ENCODE data around the gene GNG13. TPM values are rescaled to one million over a fixed set of nuclear protein-coding genes. Genes with fewer than 3 reads are reported as not detected.

The GNG13 gene
- total RNA-seq, 1 experiment from 2014 or later, result 0.17 TPM

GRCh38 chr16:752007-752312, 48.6 kb downstream of the GNG13 start:
- DNase-seq (ENCODE audit: low spot score), result peak; percentile 30
- in situ Hi-C loops (cut with HindIII; ENCODE audit: low sequenced_read_pairs), result no loop called here

GRCh38 chr16:751152-752006, 49.2 kb downstream of the GNG13 start:
- DNase-seq (ENCODE audit: low spot score), result peak; percentile 66
- in situ Hi-C loops (cut with HindIII; ENCODE audit: low sequenced_read_pairs), result no loop called here

DNA sequence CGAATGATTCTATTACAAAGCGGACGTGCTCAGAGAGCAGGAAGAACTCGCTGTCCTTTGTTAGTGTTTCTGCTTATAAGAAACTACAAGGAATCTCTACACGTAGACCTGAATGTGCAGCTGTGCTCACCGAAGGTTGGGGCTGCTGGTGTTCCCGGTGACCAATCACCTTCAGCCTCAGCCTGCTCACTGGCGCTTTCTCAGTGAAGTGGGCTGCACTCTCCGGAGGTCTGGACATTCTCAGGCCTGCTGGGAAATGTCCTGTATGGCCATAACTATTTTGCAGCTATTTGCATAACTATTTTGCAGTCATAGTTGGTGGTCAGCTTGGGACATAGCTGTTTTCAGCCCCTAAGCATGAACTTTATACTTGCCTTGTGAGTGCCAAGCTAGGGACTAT, 50.0 kb downstream of the GNG13 start:
- no peak for DNase-seq (ENCODE audit: low spot score)
- in situ Hi-C loops (cut with HindIII; ENCODE audit: low sequenced_read_pairs), result no loop called here

GRCh38 chr16:749010-749409, 51.5 kb downstream of the GNG13 start:
- in situ Hi-C loops (cut with HindIII; ENCODE audit: low sequenced_read_pairs), result no loop called here
- no peak for DNase-seq (ENCODE audit: low spot score)

Other genes starting within 250 kb of the GNG13 start
- 0.41 and 2.3 TPM in 2 replicates for gene PRR35, start 240.3 kb downstream of the GNG13 start, total RNA-seq (2014; rRNA removed; shearing (Covaris generic))
- 2.7 and 4.1 TPM in 2 replicates for gene NHLRC4, start 233.7 kb downstream of the GNG13 start, total RNA-seq (2014; rRNA removed; shearing (Covaris generic))
- gene PIGQ, start 230.8 kb downstream of the GNG13 start, total RNA-seq (2014; rRNA removed; shearing (Covaris generic)), result 38.8 and 54.4 TPM in 2 replicates
- gene RAB40C, start 210.7 kb downstream of the GNG13 start, total RNA-seq (2014; rRNA removed; shearing (Covaris generic)), result 28.6 and 32.2 TPM in 2 replicates
- 44.6 and 64.4 TPM in 2 replicates for gene WFIKKN1, start 169.7 kb downstream of the GNG13 start, total RNA-seq (2014; rRNA removed; shearing (Covaris generic))
- 119 and 161 TPM in 2 replicates for gene METTL26, start 164.4 kb downstream of the GNG13 start, total RNA-seq (2014; rRNA removed; shearing (Covaris generic))
- 65.4 and 108 TPM in 2 replicates for gene MCRIP2, start 158.9 kb downstream of the GNG13 start, total RNA-seq (2014; rRNA removed; shearing (Covaris generic))
- gene WDR90, start 151.4 kb downstream of the GNG13 start, total RNA-seq (2014; rRNA removed; shearing (Covaris generic)), result 25.0 and 39.8 TPM in 2 replicates
- 83.4 and 104 TPM in 2 replicates for gene RHOT2, start 132.6 kb downstream of the GNG13 start, total RNA-seq (2014; rRNA removed; shearing (Covaris generic))
- 1.1 and 1.5 TPM in 2 replicates for gene RHBDL1, start 125.1 kb downstream of the GNG13 start, total RNA-seq (2014; rRNA removed; shearing (Covaris generic))
- gene STUB1, start 120.3 kb downstream of the GNG13 start, total RNA-seq (2014; rRNA removed; shearing (Covaris generic)), result 145 and 207 TPM in 2 replicates
- gene JMJD8, start 116.4 kb downstream of the GNG13 start, total RNA-seq (2014; rRNA removed; shearing (Covaris generic)), result 3.8 and 4.0 TPM in 2 replicates
- 6.2 and 7.9 TPM in 2 replicates for gene WDR24, start 110.3 kb downstream of the GNG13 start, total RNA-seq (2014; rRNA removed; shearing (Covaris generic))
- gene FBXL16, start 94.9 kb downstream of the GNG13 start, total RNA-seq (2014; rRNA removed; shearing (Covaris generic)), result 14.6 and 19.4 TPM in 2 replicates
- gene METRN, start 85.6 kb downstream of the GNG13 start, total RNA-seq (2014; rRNA removed; shearing (Covaris generic)), result 428 and 493 TPM in 2 replicates
- 45.5 and 47.6 TPM in 2 replicates for gene ANTKMT, start 79.6 kb downstream of the GNG13 start, total RNA-seq (2014; rRNA removed; shearing (Covaris generic))
- gene CCDC78, start 74.3 kb downstream of the GNG13 start, total RNA-seq (2014; rRNA removed; shearing (Covaris generic)), result 20.0 and 26.4 TPM in 2 replicates
- 42.3 and 43.1 TPM in 2 replicates for gene HAGHL, start 73.6 kb downstream of the GNG13 start, total RNA-seq (2014; rRNA removed; shearing (Covaris generic))
- gene CIAO3, start 59.7 kb downstream of the GNG13 start, total RNA-seq (2014; rRNA removed; shearing (Covaris generic)), result 29.6 and 49.4 TPM in 2 replicates
- 0.14 and 1.8 TPM in 2 replicates for gene MSLN, start 40.0 kb downstream of the GNG13 start, total RNA-seq (2014; rRNA removed; shearing (Covaris generic))
- gene RPUSD1, start 12.4 kb downstream of the GNG13 start, total RNA-seq (2014; rRNA removed; shearing (Covaris generic)), result 69.3 and 95.5 TPM in 2 replicates
- 60.2 and 61.4 TPM in 2 replicates for gene CHTF18, start 12.1 kb downstream of the GNG13 start, total RNA-seq (2014; rRNA removed; shearing (Covaris generic))
- 25.9 and 34.1 TPM in 2 replicates for gene LMF1, start 170.2 kb upstream of the GNG13 start, total RNA-seq (2014; rRNA removed; shearing (Covaris generic))
- 72.7 and 82.6 TPM in 2 replicates for gene SOX8, start 181.0 kb upstream of the GNG13 start, total RNA-seq (2014; rRNA removed; shearing (Covaris generic))